GM23248 (cell line): ENCODE measurements around the gene EFCAB7. TPM values are rescaled to one million over a fixed set of nuclear protein-coding genes. Genes with fewer than 3 reads are reported as not detected.

Experiments used
- DNase-seq: peaks from one replicate; pipeline ENCODE4 v3.0.0-alpha.2; 2015
- H2AFZ ChIP-seq: fragments of 200-600 bp; sonication (generic); 2 replicates; pipeline ENCODE4 v1.6.1; 2016; ENCODE audit warnings: antibody characterized with exemption
- H3F3A ChIP-seq: fragments of 200-600 bp; sonication (generic); 2 replicates; pipeline ENCODE4 v1.6.1; 2016; ENCODE audit warnings: mild to moderate bottlenecking, antibody characterized with exemption, mixed run types; ENCODE audit not compliant: insufficient read depth
- H3K27ac ChIP-seq: fragments of 200-600 bp; sonication (generic); 2 replicates; pipeline ENCODE4 v1.5.1; 2016; ENCODE audit warnings: mild to moderate bottlenecking
- H3K27me3 ChIP-seq: fragments of 200-600 bp; sonication (generic); replicated peaks from 2 replicates; pipeline ENCODE4 v1.6.1; 2016; ENCODE audit warnings: mild to moderate bottlenecking; ENCODE audit not compliant: insufficient read depth
- H3K36me3 ChIP-seq: fragments of 200-600 bp; sonication (generic); 2 replicates; pipeline ENCODE4 v1.6.1; 2016; ENCODE audit warnings: low read depth, mild to moderate bottlenecking
- H3K4me1 ChIP-seq: fragments of 200-600 bp; sonication (generic); 2 replicates; pipeline ENCODE4 v1.6.1; 2016; ENCODE audit warnings: mild to moderate bottlenecking; ENCODE audit not compliant: insufficient read depth
- H3K4me2 ChIP-seq: fragments of 200-600 bp; sonication (generic); one replicate; pipeline ENCODE4 v1.6.1; 2016; ENCODE audit warnings: mild to moderate bottlenecking; ENCODE audit not compliant: unreplicated experiment
- H3K4me3 ChIP-seq: fragments of 200-600 bp; sonication (generic); 2 replicates; pipeline ENCODE4 v1.5.1; 2016; ENCODE audit warnings: mild to moderate bottlenecking
- H3K79me2 ChIP-seq: fragments of 200-600 bp; sonication (generic); 2 replicates; pipeline ENCODE4 v1.6.1; 2016; ENCODE audit warnings: mild to moderate bottlenecking; ENCODE audit not compliant: insufficient read depth
- H3K9ac ChIP-seq: fragments of 200-600 bp; sonication (generic); 2 replicates; pipeline ENCODE4 v1.6.1; 2016; ENCODE audit warnings: mild to moderate bottlenecking
- H3K9me2 ChIP-seq: fragments of 200-600 bp; sonication (generic); 2 replicates; pipeline ENCODE4 v1.6.1; 2016; ENCODE audit warnings: mixed run types, mild to moderate bottlenecking, moderate library complexity; ENCODE audit not compliant: insufficient read depth
- H3K9me3 ChIP-seq: fragments of 200-600 bp; sonication (generic); one replicate; pipeline ENCODE4 v1.6.1; 2017; ENCODE audit warnings: low read depth
- H4K20me1 ChIP-seq: fragments of 200-600 bp; sonication (generic); 2 replicates; pipeline ENCODE4 v1.6.0; 2016; ENCODE audit not compliant: insufficient read depth
- EZH2 ChIP-seq: fragments of 200-600 bp; sonication (generic); IDR thresholded peaks from 2 replicates; pipeline ENCODE4 v1.6.1; 2018; ENCODE audit warnings: antibody characterized with exemption, mild to moderate bottlenecking; ENCODE audit not compliant: insufficient read depth, poor library complexity, severe bottlenecking
- EZH2phosphoT487 ChIP-seq: fragments of 200-600 bp; sonication (generic); IDR thresholded peaks from 2 replicates; pipeline ENCODE4 v1.6.1; 2018; ENCODE audit warnings: antibody characterized with exemption, moderate library complexity, mild to moderate bottlenecking, low read depth; ENCODE audit not compliant: insufficient read depth
- WGBS, 2 experiments: methylation state at CpG; one replicate each; pipeline ENCODE4 v1.1.6; 2015 to 2017; ENCODE audit warnings: low lambda C conversion rate in 2 of 2, low coverage in 1 of 2; ENCODE audit errors: missing lambda C conversion rate in 2 of 2; 5-methylcytosine and 5-hydroxymethylcytosine counted together
- in situ Hi-C: fragments of 300-500 bp; cut with MboI; formaldehyde crosslinking; loops from 2 replicates; pipeline ENCODE4 v1.15.0; 2020
- polyA plus RNA-seq: library from polyadenylated mRNA; unstranded; fragments of >200 nt; fragmentation: Nextera tagmentation; extraction: Ambion mirVana; gene quantifications from 2 replicates; pipeline ENCODE4 v1.2.1, GENCODE V29; 2016
- total RNA-seq: library from RNA; depleted of rRNA; stranded (reverse); fragments of >200 nt; shearing (Covaris generic); gene quantifications from 2 replicates; pipeline ENCODE4 v1.2.3, GENCODE V29; 2014; rRNA removed

Gene EFCAB7, protein sequence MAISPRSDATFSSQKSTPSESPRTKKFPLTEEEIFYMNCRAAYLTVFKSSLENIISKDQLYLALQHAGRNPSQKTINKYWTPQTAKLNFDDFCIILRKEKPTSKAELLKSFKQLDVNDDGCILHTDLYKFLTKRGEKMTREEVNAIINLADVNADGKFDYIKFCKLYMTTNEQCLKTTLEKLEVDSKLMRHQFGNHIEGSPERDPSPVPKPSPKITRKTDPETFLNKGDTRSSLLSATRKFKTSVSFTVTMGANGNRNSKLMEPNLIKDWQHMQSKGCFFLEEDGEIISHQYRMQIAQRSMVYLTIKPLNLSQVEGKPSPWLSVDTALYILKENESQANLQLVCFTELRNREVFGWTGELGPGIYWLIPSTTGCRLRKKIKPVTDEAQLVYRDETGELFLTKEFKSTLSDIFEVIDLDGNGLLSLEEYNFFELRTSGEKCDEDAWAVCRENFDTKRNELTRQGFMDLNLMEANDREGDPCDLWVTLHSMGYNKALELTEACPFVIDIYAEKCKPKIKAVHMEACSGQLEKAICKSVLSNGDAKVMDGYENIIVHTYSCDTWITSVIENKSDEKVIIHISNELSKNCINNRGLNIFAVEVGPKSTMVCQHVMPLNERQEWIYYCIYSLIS
- total RNA-seq = 1.4 and 37.5 TPM in 2 replicates
- 6.2 and 6.3 TPM in 2 replicates for polyA plus RNA-seq

DNA sequence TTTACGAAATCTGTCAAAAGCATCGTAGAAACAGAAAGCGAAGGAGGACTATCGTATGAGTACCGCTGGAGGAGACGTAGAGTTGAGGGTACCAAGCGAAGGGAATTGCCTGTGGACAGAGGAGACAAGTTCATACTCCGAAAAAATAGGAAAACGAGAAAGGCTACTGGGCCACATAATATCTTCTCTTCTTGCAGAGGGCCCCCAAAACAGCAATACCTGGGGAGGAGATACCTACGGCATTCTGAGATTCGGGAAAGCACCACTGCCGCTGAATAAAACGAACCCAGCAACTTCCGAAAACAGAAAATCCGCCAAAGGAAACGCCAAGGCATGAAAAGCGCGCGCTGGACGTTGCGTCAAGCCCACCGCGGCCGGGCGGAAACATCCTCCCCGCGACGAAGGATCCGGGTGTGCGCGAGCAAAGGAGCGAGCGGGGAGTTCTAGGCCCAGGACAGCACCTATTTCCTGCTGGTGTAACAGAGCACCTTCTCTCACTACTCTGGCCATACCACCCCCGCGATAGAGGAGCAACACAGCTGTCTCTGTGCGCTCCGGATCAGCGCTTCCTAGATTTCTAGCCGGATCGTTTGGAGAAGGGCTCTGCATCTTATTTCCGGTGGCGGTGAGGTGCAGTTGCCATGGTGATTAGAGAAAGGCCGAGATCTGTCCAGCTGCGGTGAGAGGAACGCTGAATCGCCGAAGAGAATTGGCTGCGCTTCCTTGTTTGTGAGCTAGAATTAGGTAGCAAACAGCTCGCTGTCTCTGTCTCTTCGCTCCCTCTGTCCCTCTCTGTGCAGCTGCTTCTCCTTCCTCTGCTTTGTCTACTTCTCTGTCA lies at the start of gene EFCAB7, which contains the start of gene ITGB3BP:
Gene EFCAB7, plus strand, starts transcription at position 635 of the 838 bp plus-strand sequence. CDS start 2,048 bp downstream, outside the sequence.
Gene ITGB3BP, minus strand, starts transcription at position 335 of the 838 bp plus-strand sequence. Its CDS starts 92 bp downstream, at position 243.
- Histone ChIP-seq H3K4me3 (peak within 1 kb of the TSS; percentile 97), H3K4me1 (peaks cover 13% of the 10 kb centered on the region), H3K9me2 (no peaks in the 10 kb centered on the region), H3K9ac (peak within 1 kb of the TSS; percentile 93), H4K20me1 (no peaks in the 10 kb centered on the region), H3K4me2 (peak within 1 kb of the TSS; percentile 89), H3K36me3 (no peaks in the 10 kb centered on the region), H3K27ac (peak within 1 kb of the TSS; percentile 97), H3F3A (peaks cover 17% of the 10 kb centered on the region), H3K79me2 (peaks cover 60% of the 10 kb centered on the region), H3K9me3 (no peaks in the 10 kb centered on the region), H3K27me3 (no peaks in the 10 kb centered on the region), H2AFZ (peak within 1 kb of the TSS; percentile 99)
- DNase-seq = peak; percentile 98
- 1 to 2% methylated on average over 50 of the region's 50 CpGs for WGBS, 2 experiments
- in situ Hi-C loops = no loop called here
- TF ChIP-seq EZH2phosphoT487 (no peak), EZH2 (no peak)

DNA sequence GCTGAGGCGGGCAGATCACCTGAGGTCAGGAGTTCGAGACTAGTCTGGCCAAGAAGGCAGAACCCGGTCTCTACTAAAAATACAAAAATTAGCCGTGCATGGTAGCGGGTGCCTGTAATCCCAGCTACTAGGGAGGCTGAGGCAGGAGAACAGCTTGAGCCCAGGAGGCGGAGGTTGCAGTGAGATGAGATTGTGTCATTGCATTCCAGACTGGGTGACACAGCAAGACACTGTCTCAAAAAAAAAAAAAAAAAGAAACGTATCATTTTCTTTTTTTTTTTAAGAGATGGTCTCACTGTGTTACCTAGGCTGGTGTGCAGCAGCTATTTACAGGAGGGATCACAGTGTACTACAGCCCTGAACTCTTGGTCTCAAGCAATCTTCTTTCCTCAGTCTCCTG lies 47.6 kb upstream of the EFCAB7 start:
- 75% methylated on average over 7 of the region's 7 CpGs for WGBS, 2 experiments

DNA sequence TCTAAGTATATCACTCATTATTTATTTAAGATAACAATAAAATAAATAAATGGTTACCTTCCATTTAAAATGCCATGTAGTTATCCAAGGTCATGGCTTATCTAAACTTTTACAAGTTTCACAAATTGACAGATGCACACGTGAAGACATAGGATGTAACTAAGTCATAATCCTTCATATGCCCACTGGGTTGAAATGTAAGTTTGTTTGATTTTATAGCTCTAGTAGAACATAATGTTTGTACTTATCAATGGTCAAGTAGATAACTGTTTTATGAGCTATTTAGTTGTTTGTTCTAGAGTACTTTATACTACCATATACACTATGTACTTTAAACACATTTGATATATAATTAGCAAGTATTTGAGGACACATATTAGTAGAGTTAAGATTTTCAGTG lies 43.3 kb upstream of the EFCAB7 start:
- H3F3A ChIP-seq = no peaks in the 10 kb centered on the region
- 97 to 100% methylated on average over 1 of the region's 1 CpG for WGBS, 2 experiments

More for the DNA sequence above, 47.6 kb upstream of the EFCAB7 start:
- in situ Hi-C loops = no loop called here
- Histone ChIP-seq H3K27ac (no peak overlapping the region), H3K9me3 (no peaks in the 10 kb centered on the region), H3K4me2 (no peak overlapping the region), H3K27me3 (no peaks in the 10 kb centered on the region), H3K9me2 (no peaks in the 10 kb centered on the region; the same call in 1 of the 2 replicates), H4K20me1 (no peaks in the 10 kb centered on the region), H3K4me3 (no peak overlapping the region), H3K79me2 (no peaks in the 10 kb centered on the region), H3K9ac (no peak overlapping the region), H3K36me3 (no peaks in the 10 kb centered on the region), H3F3A (no peaks in the 10 kb centered on the region), H2AFZ (no peak overlapping the region), H3K4me1 (no peaks in the 10 kb centered on the region)
- no peak for TF ChIP-seq EZH2
- TF ChIP-seq EZH2phosphoT487 = no peak
- DNase-seq = peak; percentile 23

GRCh38 chr1:63486629-63487028 lies 36.7 kb upstream of the EFCAB7 start:
- Histone ChIP-seq H3K4me3 (no peak overlapping the region), H3K4me2 (no peak overlapping the region), H3F3A (no peaks in the 10 kb centered on the region), H3K27me3 (no peaks in the 10 kb centered on the region), H3K9me3 (no peaks in the 10 kb centered on the region), H3K9me2 (no peaks in the 10 kb centered on the region), H2AFZ (no peak overlapping the region), H3K79me2 (no peaks in the 10 kb centered on the region), H4K20me1 (no peaks in the 10 kb centered on the region), H3K36me3 (no peaks in the 10 kb centered on the region), H3K4me1 (no peaks in the 10 kb centered on the region), H3K27ac (no peak overlapping the region), H3K9ac (no peak overlapping the region)
- TF ChIP-seq EZH2 = no peak
- no peak for TF ChIP-seq EZH2phosphoT487
- WGBS, 2 experiments = 63 to 81% methylated on average over 1 of the region's 1 CpG
- DNase-seq = no peak
- in situ Hi-C loops = no loop called here

More for the DNA sequence above, 43.3 kb upstream of the EFCAB7 start:
- no peaks in the 10 kb centered on the region for H3K4me1 ChIP-seq
- no peak overlapping the region for H3K27ac ChIP-seq
- no peaks in the 10 kb centered on the region for H4K20me1 ChIP-seq
- H3K79me2 ChIP-seq = no peaks in the 10 kb centered on the region
- TF ChIP-seq EZH2 (no peak), EZH2phosphoT487 (no peak)
- H3K9me2 ChIP-seq = no peaks in the 10 kb centered on the region
- H3K27me3 ChIP-seq = no peaks in the 10 kb centered on the region
- no peak overlapping the region for H2AFZ ChIP-seq
- H3K4me2 ChIP-seq = no peak overlapping the region
- in situ Hi-C loops = no loop called here
- no peaks in the 10 kb centered on the region for H3K36me3 ChIP-seq
- no peak for DNase-seq
- no peak overlapping the region for H3K4me3 ChIP-seq
- no peak overlapping the region for H3K9ac ChIP-seq
- H3K9me3 ChIP-seq = no peaks in the 10 kb centered on the region
